ENCODE measurements around the gene RBFOX1.

The RBFOX1 gene

DNA sequence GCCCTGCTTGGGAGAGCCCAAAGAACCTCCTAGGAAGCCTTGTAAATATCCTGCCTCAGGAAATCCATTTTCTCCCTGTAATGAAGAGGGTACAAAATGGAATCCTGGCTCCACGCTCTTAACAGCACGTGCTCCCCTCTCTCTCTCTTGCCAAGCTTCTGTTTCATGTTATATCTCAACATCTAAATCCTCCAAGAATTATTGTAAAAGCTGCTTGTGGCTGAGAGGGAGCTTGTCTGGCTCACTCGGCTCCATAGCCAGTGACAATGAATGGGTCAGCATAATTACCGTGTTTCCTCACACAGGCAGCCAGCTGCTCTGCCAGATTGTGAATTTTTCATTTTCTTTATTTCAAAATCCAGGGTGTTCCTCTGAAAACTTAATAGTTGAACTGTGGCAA lies 317.8 kb downstream of the RBFOX1 start:
- H3K27ac ChIP-seq: no peak overlapping the region
- no peak overlapping the region for H3K4me3 ChIP-seq (ENCODE audit: low read depth in 1 of 2, low read length in 1 of 2)
- no peaks in the 10 kb centered on the region for H3K4me1 ChIP-seq (ENCODE audit: control insufficient read depth in 1 of 2, insufficient read depth in 1 of 2, low read depth in 1 of 2, low read length in 1 of 2)
- no peaks in the 10 kb centered on the region for H3K36me3 ChIP-seq
- TF ChIP-seq, protein P1, sequence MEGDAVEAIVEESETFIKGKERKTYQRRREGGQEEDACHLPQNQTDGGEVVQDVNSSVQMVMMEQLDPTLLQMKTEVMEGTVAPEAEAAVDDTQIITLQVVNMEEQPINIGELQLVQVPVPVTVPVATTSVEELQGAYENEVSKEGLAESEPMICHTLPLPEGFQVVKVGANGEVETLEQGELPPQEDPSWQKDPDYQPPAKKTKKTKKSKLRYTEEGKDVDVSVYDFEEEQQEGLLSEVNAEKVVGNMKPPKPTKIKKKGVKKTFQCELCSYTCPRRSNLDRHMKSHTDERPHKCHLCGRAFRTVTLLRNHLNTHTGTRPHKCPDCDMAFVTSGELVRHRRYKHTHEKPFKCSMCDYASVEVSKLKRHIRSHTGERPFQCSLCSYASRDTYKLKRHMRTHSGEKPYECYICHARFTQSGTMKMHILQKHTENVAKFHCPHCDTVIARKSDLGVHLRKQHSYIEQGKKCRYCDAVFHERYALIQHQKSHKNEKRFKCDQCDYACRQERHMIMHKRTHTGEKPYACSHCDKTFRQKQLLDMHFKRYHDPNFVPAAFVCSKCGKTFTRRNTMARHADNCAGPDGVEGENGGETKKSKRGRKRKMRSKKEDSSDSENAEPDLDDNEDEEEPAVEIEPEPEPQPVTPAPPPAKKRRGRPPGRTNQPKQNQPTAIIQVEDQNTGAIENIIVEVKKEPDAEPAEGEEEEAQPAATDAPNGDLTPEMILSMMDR (IDR thresholded peaks at IDR 0.05): no peak
- H3K27me3 ChIP-seq: no peaks in the 10 kb centered on the region
- no peaks in the 10 kb centered on the region for H3K9me3 ChIP-seq

DNA sequence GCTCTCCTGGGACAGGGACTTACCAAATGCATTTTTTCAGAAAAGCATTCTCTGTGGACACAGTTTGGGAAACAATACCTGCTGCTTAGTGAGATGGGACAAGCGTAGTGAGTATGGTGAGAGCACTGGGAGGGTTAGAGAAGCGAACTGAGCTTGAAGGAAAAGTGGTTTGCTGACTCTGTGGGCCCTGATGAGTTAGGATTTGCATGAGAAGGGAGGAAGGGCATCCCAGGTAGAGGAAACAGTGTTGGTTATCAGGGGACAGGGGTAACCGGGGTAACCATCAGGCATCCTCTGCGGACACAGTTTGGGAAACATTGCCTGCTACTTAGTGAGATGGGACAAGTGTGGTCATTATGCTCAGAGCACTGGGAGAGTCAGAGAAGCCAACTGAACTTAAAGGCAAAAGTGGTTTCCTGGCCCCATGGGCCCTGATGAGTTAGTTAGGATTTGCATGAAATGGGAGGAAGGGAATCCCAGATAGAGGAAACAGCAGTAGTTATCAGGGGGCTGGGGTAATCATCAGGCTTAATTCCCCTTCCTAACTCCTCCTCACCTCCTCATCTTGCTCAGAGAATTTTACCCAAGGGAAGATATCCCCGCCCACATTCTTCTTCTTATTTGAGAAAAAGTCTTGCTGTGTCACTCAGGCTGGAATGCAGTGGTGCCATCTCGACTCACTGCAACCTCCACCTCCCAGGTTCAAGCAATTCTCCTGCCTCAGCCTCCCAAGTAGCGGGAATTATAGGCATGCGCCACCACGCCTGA lies 319.3 kb downstream of the RBFOX1 start:
- H3K9me3 ChIP-seq: no peaks in the 10 kb centered on the region
- no peaks in the 10 kb centered on the region for H3K27me3 ChIP-seq
- H3K36me3 ChIP-seq: no peaks in the 10 kb centered on the region
- TF ChIP-seq, protein P1 (IDR thresholded peaks at IDR 0.05): no peak
- no peaks in the 10 kb centered on the region for H3K4me1 ChIP-seq (ENCODE audit: control insufficient read depth in 1 of 2, insufficient read depth in 1 of 2, low read depth in 1 of 2, low read length in 1 of 2)
- no peak overlapping the region for H3K4me3 ChIP-seq (ENCODE audit: low read depth in 1 of 2, low read length in 1 of 2)
- H3K27ac ChIP-seq: no peak overlapping the region

DNA sequence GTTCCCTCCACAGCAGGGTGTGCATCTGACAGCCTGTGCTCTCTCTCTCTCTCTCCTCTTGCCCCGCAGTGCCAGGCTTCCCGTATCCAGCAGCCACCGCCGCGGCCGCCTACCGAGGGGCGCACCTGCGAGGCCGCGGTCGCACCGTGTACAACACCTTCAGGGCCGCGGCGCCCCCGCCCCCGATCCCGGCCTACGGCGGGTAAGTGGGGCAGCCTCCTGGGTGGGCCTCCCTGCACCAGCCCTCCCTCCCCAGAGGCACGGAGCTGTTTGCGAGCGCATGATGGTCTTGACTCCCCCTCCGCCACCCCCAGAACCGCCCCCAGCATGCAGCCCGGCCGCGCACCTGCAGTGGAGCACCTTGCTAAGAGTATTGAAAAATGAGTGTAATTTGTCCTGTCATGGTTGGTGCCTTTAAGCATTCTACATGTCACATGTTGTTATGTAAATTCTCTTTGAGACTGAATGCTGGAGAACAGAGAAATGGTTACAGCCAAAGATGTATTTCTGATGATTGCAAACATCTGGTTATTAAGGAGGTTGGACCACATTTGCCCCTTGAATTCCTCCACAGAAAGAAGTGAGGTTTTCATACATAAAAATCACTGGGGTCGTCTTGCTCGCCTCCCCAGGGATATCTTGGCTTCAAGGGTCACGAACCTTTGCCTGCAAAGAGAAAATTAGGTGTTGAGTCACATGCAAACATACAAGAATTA lies 321.3 kb downstream of the RBFOX1 start:
- Histone ChIP-seq H3K9me3 (no peaks in the 10 kb centered on the region), H3K36me3 (no peaks in the 10 kb centered on the region), H3K4me1 (ENCODE audit: control insufficient read depth in 1 of 2, insufficient read depth in 1 of 2, low read depth in 1 of 2, low read length in 1 of 2) (no peaks in the 10 kb centered on the region), H3K27me3 (no peaks in the 10 kb centered on the region), H3K4me3 (ENCODE audit: low read depth in 1 of 2, low read length in 1 of 2) (no peak overlapping the region), H3K27ac (no peak overlapping the region)
- TF ChIP-seq, protein P1 (IDR thresholded peaks at IDR 0.05): no peak

DNA sequence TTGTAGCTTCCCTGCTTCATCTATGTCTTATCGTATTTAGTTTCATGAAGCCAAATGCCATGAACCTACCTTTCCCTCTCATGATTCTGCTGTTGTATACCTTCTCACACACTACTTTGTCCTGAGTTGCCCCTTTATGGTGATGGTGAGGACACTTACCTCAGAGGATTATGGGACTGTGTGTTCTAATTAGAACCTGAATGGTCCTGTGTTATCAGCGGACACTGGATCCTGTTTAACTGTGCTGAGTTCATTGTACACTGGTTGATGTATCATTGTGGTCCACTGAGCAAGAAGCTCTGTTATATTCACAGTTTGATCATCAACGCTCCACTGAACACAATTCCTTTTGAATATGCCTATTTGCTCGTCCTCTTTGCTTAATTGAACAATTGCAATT lies 343.0 kb downstream of the RBFOX1 start:
- no peaks in the 10 kb centered on the region for H3K36me3 ChIP-seq
- no peak overlapping the region for H3K27ac ChIP-seq
- TF ChIP-seq, protein P1 (IDR thresholded peaks at IDR 0.05): no peak
- no peaks in the 10 kb centered on the region for H3K27me3 ChIP-seq
- no peaks in the 10 kb centered on the region for H3K9me3 ChIP-seq
- no peak overlapping the region for H3K4me3 ChIP-seq (ENCODE audit: low read depth in 1 of 2, low read length in 1 of 2)
- H3K4me1 ChIP-seq (ENCODE audit: control insufficient read depth in 1 of 2, insufficient read depth in 1 of 2, low read depth in 1 of 2, low read length in 1 of 2): no peaks in the 10 kb centered on the region

DNA sequence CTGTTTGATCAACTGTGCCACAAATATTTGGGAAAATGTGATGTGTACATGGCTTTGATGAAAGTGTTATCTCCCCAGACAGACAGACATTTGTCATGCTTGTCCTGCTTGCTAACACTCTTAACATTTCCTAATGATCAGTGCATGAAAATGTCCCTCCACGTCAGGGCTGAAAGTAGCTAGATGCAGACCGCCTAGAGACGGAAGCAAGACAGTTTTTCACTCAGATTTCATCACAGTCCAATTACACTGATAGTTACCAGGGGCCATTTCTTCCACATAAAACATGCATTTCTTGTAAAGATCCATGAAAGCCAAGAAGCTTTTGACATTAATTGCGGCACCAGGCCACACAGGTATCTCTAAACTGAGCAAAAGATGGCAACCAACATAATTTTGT lies 347.7 kb downstream of the RBFOX1 start:
- Histone ChIP-seq H3K4me3 (ENCODE audit: low read depth in 1 of 2, low read length in 1 of 2) (no peak overlapping the region), H3K27ac (no peak overlapping the region), H3K4me1 (ENCODE audit: control insufficient read depth in 1 of 2, insufficient read depth in 1 of 2, low read depth in 1 of 2, low read length in 1 of 2) (no peaks in the 10 kb centered on the region), H3K9me3 (no peaks in the 10 kb centered on the region), H3K36me3 (no peaks in the 10 kb centered on the region), H3K27me3 (no peaks in the 10 kb centered on the region)
- TF ChIP-seq, protein P1 (IDR thresholded peaks at IDR 0.05): no peak

Data from neutrophil (primary cell).